Keratinocyte (primary cell): Measurements from ENCODE around the gene ACBD7. TPM values are rescaled to one million over a fixed set of nuclear protein-coding genes. Genes with fewer than 3 reads are reported as not detected.

ENCODE experiments used
- DNase-seq: peaks from one replicate; pipeline ENCODE4 v3.0.0-alpha.2; 2011; ENCODE audit warnings: low read depth, missing footprints, low spot score
- FAIRE-seq: peaks from 2 replicates; lab custom pipeline; 2011; peaks lifted over from hg19 to GRCh38; lab: Jason Lieb, UNC
- H2AFZ ChIP-seq: 2 replicates; pipeline ENCODE4 v1.6.0; 2012; ENCODE audit warnings: low read length, control low read depth, inconsistent platforms; ENCODE audit not compliant: control insufficient read depth
- H3K27ac ChIP-seq: 2 replicates; pipeline ENCODE4 v1.5.1; 2011; ENCODE audit warnings: low read length; ENCODE audit not compliant: control insufficient read depth, insufficient read depth
- H3K27me3 ChIP-seq: 3 replicates; pipeline ENCODE4 v1.6.0; 2011; ENCODE audit warnings: low read length; ENCODE audit not compliant: control insufficient read depth, insufficient read depth; ENCODE audit errors: extremely low read depth
- H3K36me3 ChIP-seq, 2 experiments: 2 replicates in 1 of 2; 3 replicates in 1 of 2; pipeline ENCODE4 v1.5.1; 2011; ENCODE audit warnings: low read length in 2 of 2, mild to moderate bottlenecking in 1 of 2; ENCODE audit not compliant: control insufficient read depth in 2 of 2, insufficient read depth in 2 of 2; ENCODE audit errors: extremely low read depth in 1 of 2
- H3K4me1 ChIP-seq: 3 replicates; pipeline ENCODE4 v1.5.1; 2011; ENCODE audit warnings: low read length; ENCODE audit not compliant: control insufficient read depth, insufficient read depth; ENCODE audit errors: extremely low read depth
- H3K4me2 ChIP-seq: 3 replicates; pipeline ENCODE4 v1.6.0; 2011; ENCODE audit warnings: low read depth, low read length; ENCODE audit not compliant: control insufficient read depth, insufficient read depth; ENCODE audit errors: extremely low read depth
- H3K4me3 ChIP-seq, 3 experiments: fragments of 200-600 bp in 1 of 3; sonication (generic) in 1 of 3; 2 replicates in 2 of 3; 3 replicates in 1 of 3; pipeline ENCODE4 v1.5.1; 2011 to 2016; ENCODE audit warnings: low read length in 3 of 3, mild to moderate bottlenecking in 3 of 3, control low read depth in 2 of 3, inconsistent platforms in 1 of 3, low read depth in 1 of 3, mixed read lengths in 1 of 3, mixed run types in 1 of 3, moderate library complexity in 1 of 3; ENCODE audit not compliant: control insufficient read depth in 2 of 3, insufficient read depth in 2 of 3; ENCODE audit errors: extremely low read depth in 1 of 3
- H3K79me2 ChIP-seq: 2 replicates; pipeline ENCODE4 v1.6.0; 2012; ENCODE audit warnings: low read length; ENCODE audit not compliant: control insufficient read depth, insufficient read depth
- H3K9ac ChIP-seq: 3 replicates; pipeline ENCODE4 v1.6.0; 2011; ENCODE audit warnings: low read length; ENCODE audit not compliant: control insufficient read depth, insufficient read depth; ENCODE audit errors: extremely low read depth
- H3K9me1 ChIP-seq: 3 replicates; pipeline ENCODE4 v1.6.0; 2011; ENCODE audit warnings: low read length; ENCODE audit not compliant: control insufficient read depth, insufficient read depth; ENCODE audit errors: extremely low read depth
- H3K9me3 ChIP-seq: 2 replicates; pipeline ENCODE4 v1.5.1; 2012; ENCODE audit warnings: low read depth, low read length; ENCODE audit not compliant: control insufficient read depth
- H4K20me1 ChIP-seq: 3 replicates; pipeline ENCODE4 v1.6.0; 2011; ENCODE audit warnings: low read length; ENCODE audit not compliant: control insufficient read depth, insufficient read depth; ENCODE audit errors: extremely low read depth
- EZH2 ChIP-seq: IDR thresholded peaks from one replicate; pipeline ENCODE4 v1.6.1; 2012; ENCODE audit warnings: inconsistent platforms, mild to moderate bottlenecking, low read length, moderate library complexity
- dilution Hi-C: fragments of 300-500 bp; cut with MboI; formaldehyde crosslinking; loops from one replicate; pipeline ENCODE4 v1.7.0; 2020; ENCODE audit warnings: low sequenced_read_pairs; ENCODE audit not compliant: extremely low pct_ligation_motif_present
- polyA plus RNA-seq, 5 experiments: library from polyadenylated mRNA; depleted of rRNA in 3 of 5; stranded (reverse) in 3 of 5; stranded (forward) in 1 of 5; unstranded in 1 of 5; fragments of >200 nt; gene quantifications; 1 replicate in 1 of 5; 2 replicates in 3 of 5; 3 replicates in 1 of 5; pipeline versions ENCODE4 v1.2.1 to v1.2.3, GENCODE V29; 2011 to 2012; ENCODE audit warnings: missing spikeins in 2 of 5, low read depth in 1 of 5, low replicate concordance in 1 of 5
- TF ChIP-seq, protein P1 (sequence below), 3 experiments: IDR thresholded peaks in 1 of 3; conservative IDR thresholded peaks in 1 of 3; optimal IDR thresholded peaks in 1 of 3; 2 replicates in 2 of 3; 3 replicates in 1 of 3; pipeline versions ENCODE3 to v1.5.1; 2011; ENCODE audit warnings: low read length in 3 of 3, mild to moderate bottlenecking in 3 of 3, moderate library complexity in 2 of 3, control low read depth in 1 of 3, inconsistent platforms in 1 of 3; ENCODE audit not compliant: insufficient read depth in 2 of 3; ENCODE audit errors: extremely low read depth in 1 of 3

ACBD7 gene
- polyA plus RNA-seq, 1 donor (not counting 4 experiments of a cell fraction or from before 2014, with no cell fraction given) = 0.20 TPM

DNA sequence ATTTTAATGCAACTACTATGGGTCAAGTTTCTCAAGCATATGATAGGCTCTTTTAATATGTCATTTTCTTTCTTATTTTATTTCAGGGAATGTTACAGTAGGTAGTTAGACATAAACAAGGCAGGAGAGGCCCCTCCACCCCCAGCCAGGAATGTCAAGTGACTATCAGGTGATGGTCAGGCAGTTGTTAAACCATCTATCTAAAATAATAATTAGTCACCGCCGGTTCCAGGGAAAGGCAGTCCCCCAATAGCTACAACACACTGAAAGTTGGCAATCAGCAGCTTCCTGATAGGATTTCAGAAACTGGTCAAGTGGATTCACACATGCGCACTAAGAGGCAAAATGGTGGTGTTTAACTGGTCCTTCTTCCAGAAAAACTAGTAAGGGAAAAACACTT, 35.5 kb downstream of the ACBD7 start:
- no peaks in the 10 kb centered on the region for H3K79me2 ChIP-seq
- H2AFZ ChIP-seq = no peak overlapping the region
- DNase-seq (no peak), FAIRE-seq (no peak)
- no peaks in the 10 kb centered on the region for H3K36me3 ChIP-seq
- no peaks in the 10 kb centered on the region for H3K9me3 ChIP-seq
- no peaks in the 10 kb centered on the region for H3K27me3 ChIP-seq
- TF ChIP-seq, protein P1, sequence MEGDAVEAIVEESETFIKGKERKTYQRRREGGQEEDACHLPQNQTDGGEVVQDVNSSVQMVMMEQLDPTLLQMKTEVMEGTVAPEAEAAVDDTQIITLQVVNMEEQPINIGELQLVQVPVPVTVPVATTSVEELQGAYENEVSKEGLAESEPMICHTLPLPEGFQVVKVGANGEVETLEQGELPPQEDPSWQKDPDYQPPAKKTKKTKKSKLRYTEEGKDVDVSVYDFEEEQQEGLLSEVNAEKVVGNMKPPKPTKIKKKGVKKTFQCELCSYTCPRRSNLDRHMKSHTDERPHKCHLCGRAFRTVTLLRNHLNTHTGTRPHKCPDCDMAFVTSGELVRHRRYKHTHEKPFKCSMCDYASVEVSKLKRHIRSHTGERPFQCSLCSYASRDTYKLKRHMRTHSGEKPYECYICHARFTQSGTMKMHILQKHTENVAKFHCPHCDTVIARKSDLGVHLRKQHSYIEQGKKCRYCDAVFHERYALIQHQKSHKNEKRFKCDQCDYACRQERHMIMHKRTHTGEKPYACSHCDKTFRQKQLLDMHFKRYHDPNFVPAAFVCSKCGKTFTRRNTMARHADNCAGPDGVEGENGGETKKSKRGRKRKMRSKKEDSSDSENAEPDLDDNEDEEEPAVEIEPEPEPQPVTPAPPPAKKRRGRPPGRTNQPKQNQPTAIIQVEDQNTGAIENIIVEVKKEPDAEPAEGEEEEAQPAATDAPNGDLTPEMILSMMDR (optimal IDR thresholded peaks at IDR 0.05 in 1 of 3, IDR thresholded peaks at IDR 0.05 in 1 of 3, conservative IDR thresholded peaks at IDR 0.05 in 1 of 3; ENCODE audit: extremely low read depth in 1 of 3, insufficient read depth in 2 of 3, low read length in 3 of 3) = no peak
- no peak for TF ChIP-seq EZH2
- H4K20me1 ChIP-seq = no peaks in the 10 kb centered on the region
- H3K27ac ChIP-seq = no peak overlapping the region
- H3K4me3 ChIP-seq = no peak overlapping the region
- H3K9me1 ChIP-seq = no peaks in the 10 kb centered on the region
- H3K9ac ChIP-seq = no peak overlapping the region
- no peaks in the 10 kb centered on the region for H3K4me1 ChIP-seq
- H3K4me2 ChIP-seq = no peak overlapping the region
- dilution Hi-C loops = no loop called here

DNA sequence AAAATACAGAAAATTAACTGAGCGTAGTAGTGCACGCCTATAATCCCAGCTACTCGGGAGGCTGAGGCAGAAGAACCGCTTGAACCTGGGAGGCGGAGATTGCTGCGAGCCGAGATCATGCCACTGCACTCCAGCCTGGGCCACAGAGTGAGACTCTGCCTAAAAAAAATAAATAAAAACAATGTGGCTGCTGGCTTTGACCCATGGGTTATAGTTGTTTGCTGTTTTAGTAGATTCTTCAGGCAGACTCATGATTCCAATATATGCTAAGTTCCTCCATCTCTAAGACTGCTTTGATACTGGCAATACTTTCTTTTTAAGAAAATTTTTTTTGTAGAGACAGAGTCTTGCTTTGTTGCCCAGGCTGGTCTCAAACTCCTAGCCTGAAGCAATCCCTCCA, 36.5 kb downstream of the ACBD7 start:
- Histone ChIP-seq H3K9me3 (no peaks in the 10 kb centered on the region), H2AFZ (no peak overlapping the region), H3K9me1 (no peaks in the 10 kb centered on the region), H4K20me1 (no peaks in the 10 kb centered on the region), H3K4me2 (no peak overlapping the region), H3K27ac (no peak overlapping the region), H3K79me2 (no peaks in the 10 kb centered on the region), H3K4me3 (no peak overlapping the region), H3K27me3 (no peaks in the 10 kb centered on the region), H3K4me1 (no peaks in the 10 kb centered on the region), H3K9ac (no peak overlapping the region), H3K36me3 (no peaks in the 10 kb centered on the region)
- dilution Hi-C loops = no loop called here
- TF ChIP-seq, protein P1 (optimal IDR thresholded peaks at IDR 0.05 in 1 of 3, IDR thresholded peaks at IDR 0.05 in 1 of 3, conservative IDR thresholded peaks at IDR 0.05 in 1 of 3; ENCODE audit: extremely low read depth in 1 of 3, insufficient read depth in 2 of 3, low read length in 3 of 3) = no peak
- DNase-seq = no peak
- no peak for FAIRE-seq
